Activated CD8-positive, alpha-beta memory T cell treated with anti-CD3 and anti-CD28 coated beads, Interleukin-2, amount 50 U/mL, for 1 hour (primary cell): ENCODE results near the gene ATF7.
"Not testable (repeated sequence)": the region's sequence is repeated elsewhere in the genome, so short reads cannot be mapped to it uniquely, and the experiment has no call there.

Experiments
- DNase-seq: peaks from one replicate; pipeline ENCODE4 v3.0.0-alpha.2; 2020; ENCODE audit errors: extremely low read depth

ATF7 gene

GRCh38 chr12:53482626-53483168 lies 143.5 kb downstream of the ATF7 start:
- DNase-seq, result no peak

- no peak for DNase-seq
Observed at GRCh38 chr12:53481939-53482586, 144.1 kb downstream of the ATF7 start.

DNA sequence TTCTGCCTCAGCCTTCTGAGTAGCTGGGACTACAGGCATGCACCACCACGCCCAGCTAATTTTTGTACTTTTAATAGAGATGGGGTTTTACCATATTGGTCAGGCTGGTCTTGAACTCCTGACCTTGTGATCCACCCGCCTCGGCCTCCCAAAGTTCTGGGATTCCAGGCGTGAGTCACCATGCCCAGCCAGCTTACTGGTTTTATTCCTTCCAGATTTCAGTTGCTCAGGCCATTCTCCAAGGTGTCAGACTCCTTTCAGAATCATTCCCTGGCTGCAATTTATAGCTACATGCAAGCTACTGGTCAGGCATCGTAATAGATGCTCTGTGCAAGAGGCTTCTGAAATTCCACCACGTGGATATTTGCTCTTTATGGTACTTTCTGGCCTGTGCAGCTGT lies 144.7 kb downstream of the ATF7 start:
- DNase-seq, result not testable (repeated sequence)

GRCh38 chr12:53480491-53481442 lies 145.4 kb downstream of the ATF7 start:
- no peak for DNase-seq

DNA sequence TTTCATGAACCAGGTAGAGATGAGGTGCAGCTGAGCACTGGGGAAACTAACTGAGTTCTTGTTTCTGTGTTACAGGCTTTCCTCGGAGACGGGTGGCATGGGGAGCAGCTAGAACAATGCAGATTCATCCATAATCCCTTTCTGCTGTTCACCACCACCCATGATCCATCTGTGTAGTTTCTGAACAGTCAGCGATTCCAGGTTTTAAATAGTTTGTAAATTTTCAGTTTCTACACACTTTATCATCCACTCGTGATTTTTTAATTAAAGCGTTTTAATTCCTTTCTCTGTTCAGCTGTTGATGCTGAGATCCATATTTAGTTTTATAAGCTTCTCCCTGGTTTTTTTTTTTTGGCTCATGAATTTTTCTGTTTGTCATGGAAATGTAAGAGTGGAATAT lies 146.9 kb downstream of the ATF7 start:
- no peak for DNase-seq

GRCh38 chr12:53478865-53479264 lies 147.3 kb downstream of the ATF7 start:
- no peak for DNase-seq

DNA sequence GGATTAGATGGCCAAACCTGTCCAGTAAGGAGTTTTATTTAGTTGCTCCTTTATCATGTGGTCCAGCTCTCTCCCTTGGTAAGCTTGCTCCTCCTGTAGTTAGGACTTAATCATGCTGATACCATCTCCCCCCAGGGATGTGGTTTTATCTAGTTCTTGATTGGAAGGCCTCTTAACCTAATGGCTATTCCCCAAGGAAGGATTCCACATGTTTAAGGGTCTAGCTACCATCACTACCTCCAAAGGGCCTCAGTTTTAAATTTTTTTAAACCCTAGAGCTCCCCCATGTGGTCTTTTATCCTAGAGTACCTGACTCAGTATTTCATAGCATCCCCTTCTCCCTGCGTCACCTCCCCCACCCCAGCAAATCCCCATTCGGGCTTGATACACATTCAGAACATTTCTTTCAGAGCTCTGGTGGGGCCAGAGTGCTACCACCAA lies 149.4 kb downstream of the ATF7 start:
- no peak for DNase-seq

DNA sequence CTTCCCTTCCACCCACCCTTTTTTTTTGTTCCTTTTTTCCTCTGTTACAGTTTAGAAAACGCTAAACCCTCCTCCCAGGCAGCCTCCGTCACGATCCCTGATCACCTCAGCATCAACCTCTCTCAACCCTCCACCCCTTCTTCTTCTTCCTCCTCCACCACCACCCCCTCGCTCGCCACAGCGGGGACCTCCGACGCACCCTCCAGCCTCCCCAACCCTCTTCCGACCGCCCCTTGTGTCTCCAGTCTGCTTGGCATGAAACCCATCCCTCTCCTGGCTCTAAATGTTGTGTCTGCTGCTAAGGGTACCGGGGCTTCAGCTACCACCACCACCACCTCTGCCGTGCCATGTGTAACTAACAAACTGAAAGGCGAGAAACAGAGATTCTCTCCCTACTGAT lies 151.4 kb downstream of the ATF7 start:
- DNase-seq, result no peak

DNA sequence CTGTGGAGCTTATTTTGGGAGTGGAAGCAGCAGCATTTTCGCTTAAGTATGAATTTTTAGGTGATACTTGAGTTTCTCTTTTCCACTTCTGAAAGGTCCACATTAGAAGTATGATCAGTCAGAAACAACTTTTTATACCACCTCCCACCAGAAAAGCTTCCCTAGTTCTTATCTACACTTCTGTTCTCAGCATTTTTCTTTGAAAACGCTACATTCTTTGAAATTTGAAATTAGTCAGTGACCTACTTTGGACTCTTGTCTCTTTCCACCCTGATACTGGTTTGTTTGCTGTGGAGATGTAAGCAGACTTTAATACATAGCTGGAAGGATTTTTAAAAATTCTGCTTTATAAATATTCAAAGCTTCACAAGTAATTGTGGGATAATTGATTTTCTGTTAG lies 152.1 kb downstream of the ATF7 start:
- no peak for DNase-seq

- DNase-seq, result no peak
Observed at GRCh38 chr12:53472056-53472582, 154.1 kb downstream of the ATF7 start.

- DNase-seq, result no peak
Observed at GRCh38 chr12:53468282-53468681, 157.9 kb downstream of the ATF7 start.

- no peak for DNase-seq
Observed at GRCh38 chr12:53467880-53468279, 158.3 kb downstream of the ATF7 start.

GRCh38 chr12:53467082-53467481 lies 159.1 kb downstream of the ATF7 start:
- no peak for DNase-seq

- no peak for DNase-seq
Observed at GRCh38 chr12:53466640-53467039, 159.5 kb downstream of the ATF7 start.

DNA sequence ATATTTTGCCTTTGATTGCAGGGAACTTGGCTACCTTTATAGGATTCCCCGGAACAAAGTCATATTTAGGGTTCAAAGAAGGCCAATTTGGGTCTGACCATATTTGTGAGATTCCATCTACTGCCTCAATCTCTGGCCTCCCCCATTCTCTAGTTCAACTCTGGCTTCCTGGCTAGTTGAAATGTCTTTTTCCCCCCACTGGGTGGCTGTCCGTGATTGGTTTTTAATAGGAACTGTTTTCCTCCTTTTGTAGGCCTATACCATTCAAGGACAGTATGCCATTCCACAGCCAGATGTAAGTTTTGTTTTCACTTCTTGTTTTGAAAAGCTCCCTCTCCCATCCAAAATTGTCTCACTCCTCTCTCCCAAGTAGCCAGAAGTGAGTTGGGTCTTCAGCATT lies 160.5 kb downstream of the ATF7 start:
- DNase-seq, result no peak

DNA sequence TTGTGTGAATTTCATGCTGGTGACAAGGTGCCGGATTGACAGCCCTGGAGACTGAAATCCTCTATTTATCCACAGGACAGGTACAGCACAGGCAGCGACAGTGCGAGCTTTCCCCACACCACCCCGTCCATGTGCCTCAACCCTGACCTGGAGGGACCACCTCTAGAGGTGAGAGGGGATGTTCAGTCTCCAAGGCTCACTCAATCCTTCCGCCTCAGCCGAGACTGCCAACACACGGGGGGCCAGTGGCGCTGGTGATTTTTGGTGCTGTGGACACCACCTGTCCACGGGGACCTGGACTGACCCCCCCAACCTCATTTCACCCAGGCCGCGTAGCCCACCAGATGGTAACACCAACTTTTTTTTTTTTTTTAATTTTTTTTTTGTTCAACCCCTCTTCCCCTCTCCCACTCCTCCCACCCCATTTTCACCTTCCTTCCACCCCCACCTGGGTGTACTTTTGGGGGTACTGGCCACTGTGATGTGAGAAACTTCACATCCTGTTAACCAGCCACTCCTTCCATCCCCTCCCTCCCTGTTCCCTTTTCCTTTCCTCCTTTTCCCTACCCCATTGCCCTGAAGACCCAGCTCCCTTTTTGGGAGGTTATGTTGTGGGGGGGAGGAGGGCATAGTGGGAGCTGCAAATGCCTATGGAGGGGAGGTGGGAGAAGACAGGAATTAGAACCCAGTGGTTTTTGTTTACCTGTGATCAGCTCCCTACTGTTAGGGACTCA lies 161.3 kb downstream of the ATF7 start:
- no peak for DNase-seq

DNA sequence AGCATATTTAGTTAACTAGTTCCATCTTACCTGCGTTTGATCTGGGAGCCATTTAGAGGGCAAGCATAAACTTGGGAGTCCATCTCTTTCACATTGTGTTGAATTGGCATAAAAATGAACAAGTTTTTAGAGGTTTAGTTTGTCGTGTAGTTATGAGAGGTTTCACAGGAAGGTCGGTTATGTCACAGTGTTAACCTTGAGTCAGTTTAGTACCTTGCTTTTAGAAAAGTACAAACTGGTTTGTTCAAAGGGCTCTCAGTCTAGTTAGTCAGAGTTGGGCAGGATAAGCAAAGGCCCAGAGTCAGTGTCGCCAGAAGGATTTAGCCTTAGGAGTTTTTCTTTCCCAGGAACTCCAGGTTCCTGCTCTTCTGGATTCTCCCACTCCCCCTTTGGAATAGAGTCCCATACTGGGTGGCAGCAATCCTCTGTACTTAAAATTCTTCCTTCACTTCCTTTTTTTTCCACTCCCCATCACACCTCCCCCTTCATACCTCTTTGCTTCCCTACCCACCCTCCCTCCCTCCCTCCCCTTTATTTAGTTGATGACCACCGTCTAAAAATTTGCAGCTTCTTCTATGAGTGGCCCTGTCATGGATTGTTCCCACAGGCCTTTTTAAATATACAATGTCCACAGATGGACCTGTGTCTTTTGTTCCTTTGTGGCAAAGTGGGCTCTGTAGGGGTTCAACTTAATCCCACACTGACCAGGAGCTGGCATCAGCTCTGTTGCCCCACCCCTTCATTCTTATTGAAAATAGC lies 162.2 kb downstream of the ATF7 start:
- DNase-seq, result no peak

DNA sequence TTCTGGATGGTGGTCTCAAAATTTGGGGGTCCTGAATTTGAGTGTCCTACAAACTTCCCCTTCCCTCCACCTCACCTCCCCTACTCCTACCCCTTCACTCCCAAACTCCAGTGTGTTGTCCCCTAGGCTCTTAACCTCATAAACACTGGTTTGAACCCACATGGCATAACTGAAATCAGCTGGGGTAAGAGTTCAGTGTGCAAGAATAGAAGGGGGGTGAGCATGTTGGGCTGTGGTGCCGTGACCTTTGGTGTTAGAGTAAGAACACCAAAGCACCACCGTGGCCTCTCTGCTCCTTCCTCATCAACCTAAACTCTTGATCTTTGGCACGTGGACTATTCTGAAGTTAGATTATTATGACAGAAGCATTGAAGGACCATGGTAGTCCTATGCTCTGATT lies 163.2 kb downstream of the ATF7 start:
- DNase-seq, result no peak

DNA sequence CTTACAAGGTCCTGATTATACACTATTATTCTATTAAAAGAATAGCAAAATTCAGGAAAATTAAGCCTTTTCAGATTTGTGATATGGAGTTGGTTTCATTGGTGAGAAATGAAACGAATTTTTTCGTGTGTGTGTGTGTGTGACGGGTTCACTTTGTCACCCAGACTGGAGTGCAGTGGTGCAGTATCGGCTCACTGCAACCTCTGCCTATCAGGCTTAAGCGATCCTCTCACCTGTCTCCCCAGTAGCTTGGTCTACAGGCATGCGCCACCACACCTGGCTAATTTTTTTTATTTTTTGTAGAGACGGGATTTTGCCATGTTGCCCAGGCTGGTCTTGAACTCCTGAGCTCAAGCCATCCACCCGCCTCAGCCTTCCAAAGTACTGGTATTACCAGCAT lies 164.6 kb downstream of the ATF7 start:
- DNase-seq, result no peak

DNA sequence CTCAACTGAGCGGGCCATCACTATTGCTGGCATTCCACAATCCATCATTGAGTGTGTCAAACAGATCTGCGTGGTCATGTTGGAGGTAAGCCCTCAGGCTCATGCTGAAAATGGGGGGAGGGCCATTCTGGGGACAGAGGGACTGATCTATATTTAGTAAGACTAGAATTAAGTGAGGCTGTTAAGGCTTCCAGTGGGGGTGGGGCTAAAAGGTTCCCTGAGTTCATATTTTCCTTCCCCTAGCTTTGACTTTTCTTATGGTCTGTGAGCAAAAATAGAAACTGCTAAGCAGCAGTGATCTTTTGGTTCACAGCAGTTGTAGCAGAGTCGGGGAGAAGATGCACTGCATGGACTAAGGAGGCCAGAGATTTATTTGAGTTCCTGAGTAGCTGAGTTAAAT lies 165.1 kb downstream of the ATF7 start:
- no peak for DNase-seq

DNA sequence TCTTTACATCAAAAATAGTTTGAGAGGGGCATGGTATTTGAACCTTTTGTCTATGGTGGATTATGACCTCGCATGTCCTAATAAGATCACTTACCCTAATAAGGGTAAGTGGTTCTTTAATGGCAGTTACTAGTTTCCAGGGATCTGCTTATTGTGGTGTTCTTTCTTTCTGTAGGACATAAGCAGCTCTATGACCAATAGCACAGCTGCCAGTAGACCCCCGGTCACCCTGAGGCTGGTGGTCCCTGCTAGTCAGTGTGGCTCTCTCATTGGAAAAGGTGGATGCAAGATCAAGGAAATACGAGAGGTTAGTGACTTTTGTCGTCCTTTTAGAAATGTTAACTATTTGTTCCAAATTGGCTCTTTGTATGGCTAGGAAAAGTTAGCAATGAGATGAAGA lies 167.1 kb downstream of the ATF7 start:
- DNase-seq, result no peak
